HG03280 (cell line): ENCODE data around the gene SPRYD3.
"Not testable (repeated sequence)": the region's sequence is repeated elsewhere in the genome, so short reads cannot be mapped to it uniquely, and the experiment has no call there.

Source experiments
- ATAC-seq: cut with Tn5 transposase; IDR thresholded peaks from one replicate; pipeline ENCODE4 v1.9.1; 2021; ENCODE audit warnings: mild to moderate bottlenecking, moderate library complexity; ENCODE audit not compliant: unreplicated experiment

SPRYD3 gene, protein sequence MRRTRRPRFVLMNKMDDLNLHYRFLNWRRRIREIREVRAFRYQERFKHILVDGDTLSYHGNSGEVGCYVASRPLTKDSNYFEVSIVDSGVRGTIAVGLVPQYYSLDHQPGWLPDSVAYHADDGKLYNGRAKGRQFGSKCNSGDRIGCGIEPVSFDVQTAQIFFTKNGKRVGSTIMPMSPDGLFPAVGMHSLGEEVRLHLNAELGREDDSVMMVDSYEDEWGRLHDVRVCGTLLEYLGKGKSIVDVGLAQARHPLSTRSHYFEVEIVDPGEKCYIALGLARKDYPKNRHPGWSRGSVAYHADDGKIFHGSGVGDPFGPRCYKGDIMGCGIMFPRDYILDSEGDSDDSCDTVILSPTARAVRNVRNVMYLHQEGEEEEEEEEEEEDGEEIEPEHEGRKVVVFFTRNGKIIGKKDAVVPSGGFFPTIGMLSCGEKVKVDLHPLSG

DNA sequence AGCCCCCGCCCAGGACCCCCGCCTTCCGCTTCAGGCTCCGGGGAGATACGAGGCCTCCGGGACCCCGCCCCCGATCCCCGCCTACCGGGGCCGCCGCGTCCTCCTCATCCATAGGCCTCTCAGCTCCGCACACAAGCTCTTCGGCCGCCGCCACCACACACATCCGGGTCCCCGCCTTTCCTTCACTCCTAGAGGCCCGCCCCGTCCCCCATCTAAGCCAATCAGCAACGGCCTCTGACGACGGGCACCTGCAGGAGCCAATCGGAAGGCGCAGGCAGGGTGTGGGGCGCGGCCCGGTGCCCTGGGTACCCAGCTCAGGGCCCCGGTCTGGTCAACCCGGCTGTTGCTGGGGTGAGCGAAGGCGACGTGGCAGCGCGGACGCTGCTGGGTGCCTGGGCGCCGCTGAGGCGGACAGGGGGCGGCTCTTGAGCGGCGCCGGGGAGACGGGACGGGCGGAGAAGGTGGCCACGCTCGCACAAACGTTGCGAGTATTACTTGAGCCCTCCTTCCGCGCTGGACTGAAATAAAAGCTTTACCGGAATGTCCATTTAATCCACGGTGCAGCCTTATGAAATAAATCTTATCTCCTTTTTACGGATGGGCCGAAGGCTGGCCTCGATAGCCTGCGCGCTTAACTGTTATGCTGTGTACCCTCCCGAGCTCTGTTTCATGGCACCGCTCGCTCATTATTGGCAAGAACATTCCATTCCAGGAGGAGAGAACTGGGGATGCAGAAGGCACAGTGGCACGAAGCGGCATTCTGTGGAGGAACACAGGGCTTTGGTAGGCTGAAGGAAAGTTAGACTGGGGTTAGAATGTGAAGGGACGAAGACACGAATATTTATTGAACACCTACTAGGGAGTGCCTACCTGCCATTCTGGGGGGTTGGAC is at the start of gene SPRYD3:
TSS of gene SPRYD3 (minus strand) at position 165 of the 892 bp plus-strand sequence. CDS start at position 108, 57 bp downstream.
- ATAC-seq = peak; percentile 99

DNA sequence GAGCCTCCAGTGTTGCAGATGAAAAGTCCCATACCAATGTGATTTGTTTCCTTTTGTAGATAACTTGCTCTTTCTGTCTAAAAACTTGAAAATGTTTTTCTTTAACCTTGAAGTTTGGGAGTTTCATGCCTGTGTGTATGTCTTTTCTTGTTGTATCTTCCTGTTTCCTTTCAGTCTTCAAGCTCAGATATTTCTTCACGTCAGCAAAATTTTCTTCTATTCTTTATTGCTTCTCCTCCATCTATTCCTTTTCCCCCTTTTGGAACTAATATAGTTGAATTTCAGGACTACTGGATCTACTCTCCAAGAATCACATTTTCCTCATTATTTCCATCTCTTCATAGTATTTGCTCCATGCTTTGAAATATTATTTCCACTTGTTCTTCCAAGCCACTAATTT is 48.0 kb upstream of the SPRYD3 start:
- ATAC-seq = no peak

DNA sequence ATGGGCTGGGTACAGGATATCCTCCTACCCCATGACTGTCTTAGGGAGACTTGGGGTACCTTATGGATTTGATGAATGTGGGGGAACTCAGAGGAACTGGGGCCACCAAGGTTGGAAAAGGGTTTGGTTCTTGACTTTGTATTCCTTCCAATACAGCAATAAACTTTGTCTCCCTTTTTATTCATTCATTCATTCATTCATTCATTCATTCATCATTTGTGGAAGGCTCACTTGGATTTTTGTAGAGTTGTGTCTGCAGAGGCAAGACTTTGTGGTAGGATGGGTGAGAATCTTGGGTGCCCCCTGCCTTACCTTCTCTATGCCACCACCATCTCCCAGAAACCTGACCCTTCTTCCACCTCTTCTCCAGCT is 45.1 kb upstream of the SPRYD3 start:
- ATAC-seq = no peak

DNA sequence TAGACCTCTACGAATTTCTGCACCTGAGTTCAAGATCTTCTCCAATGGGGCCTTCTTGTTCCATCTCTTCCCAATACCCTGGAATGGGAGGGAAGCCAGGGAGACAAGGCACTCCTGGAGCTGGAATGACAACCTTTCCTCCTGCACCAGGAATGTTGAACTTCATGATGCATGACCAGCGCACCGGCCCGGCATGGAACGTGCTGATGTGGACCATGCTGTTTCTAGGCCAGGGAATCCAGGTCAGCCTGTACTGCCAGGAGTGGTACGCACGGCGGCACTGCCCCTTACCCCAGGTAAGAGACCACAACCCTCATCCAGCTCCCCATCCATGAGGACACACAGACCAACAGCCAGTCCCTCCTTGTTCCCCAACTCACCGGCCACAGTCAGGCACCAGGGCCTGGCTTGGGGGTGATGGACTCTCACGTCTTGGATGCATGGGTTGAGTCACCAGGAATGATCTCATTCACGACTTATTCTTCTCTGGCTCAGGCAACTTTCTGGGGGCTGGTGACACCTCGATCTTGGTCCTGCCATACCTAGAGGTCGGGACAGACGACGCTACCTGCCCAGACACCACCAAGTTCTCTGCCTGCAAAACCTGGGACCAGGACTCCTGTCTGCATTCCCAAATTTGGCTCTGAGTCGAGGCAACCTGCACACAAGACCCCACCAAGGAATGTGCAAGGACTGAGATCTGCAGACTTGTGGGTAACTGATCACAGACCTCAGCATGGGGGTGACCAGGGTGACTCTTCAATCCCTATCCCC is 44.6 kb upstream of the SPRYD3 start:
- no peak for ATAC-seq

DNA sequence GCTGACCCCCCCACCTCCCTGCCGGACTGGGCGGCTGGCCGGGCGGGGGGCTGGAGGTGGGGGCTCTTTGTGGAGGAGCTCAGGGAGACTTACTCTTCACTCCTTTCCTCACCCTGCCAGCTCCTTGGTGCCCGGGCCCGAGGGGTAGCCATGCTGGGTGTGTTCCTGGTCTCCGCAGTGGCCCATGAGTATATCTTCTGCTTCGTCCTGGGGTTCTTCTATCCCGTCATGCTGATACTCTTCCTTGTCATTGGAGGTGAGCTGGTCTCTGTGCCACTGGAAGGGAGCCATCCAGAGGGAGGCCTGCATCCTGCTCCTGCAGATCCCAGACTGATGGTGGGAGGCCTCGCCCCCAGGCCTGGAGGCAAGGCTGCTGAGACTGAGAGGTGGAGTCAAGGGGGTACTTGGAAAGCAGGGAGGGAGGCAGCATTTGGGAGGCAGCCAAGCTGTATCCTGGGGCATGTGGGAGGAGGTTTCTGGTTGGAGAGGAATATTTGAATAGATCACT is 43.8 kb upstream of the SPRYD3 start:
- ATAC-seq = no peak

DNA sequence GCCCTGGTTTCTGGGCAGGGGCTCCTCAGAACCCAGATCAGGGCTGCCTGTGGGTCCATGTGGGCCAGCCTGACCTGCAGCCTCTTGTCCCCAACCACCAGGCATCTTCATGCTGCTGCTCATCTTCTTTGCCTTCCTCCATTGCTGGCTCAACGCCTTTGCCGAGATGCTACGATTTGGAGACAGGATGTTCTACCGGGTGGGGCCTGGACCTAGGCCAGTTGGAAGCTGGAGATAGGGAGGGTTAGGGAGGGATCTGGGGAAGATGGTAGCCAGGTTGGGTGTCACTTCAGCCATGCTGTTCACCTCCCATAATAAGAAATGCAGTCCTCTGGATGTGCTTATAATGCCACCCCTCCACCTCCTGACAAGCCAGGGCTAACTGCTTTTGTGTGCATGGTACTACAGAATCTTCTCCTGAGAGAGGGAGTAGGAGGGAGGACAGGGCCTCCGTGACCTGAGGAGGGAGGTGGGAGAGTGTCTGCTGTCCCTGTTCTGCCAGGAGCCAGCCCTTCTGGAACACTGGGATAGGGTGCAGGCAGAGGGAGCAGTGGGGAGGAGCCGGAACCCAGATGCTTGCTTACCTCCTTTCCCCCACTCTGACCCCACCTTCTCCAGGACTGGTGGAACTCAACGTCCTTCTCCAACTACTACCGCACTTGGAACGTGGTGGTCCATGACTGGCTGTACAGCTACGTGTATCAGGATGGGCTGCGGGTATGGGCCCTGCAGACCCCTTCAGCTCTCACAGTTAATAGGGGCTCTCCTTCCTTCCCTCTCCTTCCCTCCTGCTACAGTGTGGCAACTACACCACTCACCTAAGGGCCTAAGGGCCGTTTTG is 41.7 kb upstream of the SPRYD3 start:
- ATAC-seq = no peak

DNA sequence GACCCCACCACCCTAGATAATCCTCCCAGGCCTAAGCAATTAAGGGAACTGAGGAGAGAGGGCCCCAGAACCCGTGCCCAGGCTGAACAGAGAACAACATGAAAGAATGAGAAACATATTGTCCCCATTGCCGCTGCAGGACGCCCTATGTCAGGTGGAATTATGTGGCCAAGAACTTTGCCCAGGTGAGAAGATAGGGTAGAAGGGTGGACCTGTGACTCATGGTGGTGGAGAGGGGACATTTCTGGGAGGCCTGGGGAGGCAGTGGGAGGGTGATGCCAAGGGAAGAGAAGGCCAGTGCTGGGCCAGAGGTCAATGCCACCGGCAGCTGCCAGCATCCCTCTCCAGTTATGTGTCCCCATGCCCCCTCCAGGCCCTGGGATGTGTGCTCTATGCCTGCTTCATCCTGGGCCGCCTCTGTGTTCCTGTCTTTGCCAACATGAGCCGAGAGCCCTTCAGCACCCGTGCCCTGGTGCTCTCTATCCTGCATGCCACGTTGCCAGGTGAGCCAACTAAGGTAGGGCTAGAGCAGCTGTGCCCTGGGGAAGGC is 39.6 kb upstream of the SPRYD3 start:
- no peak for ATAC-seq

DNA sequence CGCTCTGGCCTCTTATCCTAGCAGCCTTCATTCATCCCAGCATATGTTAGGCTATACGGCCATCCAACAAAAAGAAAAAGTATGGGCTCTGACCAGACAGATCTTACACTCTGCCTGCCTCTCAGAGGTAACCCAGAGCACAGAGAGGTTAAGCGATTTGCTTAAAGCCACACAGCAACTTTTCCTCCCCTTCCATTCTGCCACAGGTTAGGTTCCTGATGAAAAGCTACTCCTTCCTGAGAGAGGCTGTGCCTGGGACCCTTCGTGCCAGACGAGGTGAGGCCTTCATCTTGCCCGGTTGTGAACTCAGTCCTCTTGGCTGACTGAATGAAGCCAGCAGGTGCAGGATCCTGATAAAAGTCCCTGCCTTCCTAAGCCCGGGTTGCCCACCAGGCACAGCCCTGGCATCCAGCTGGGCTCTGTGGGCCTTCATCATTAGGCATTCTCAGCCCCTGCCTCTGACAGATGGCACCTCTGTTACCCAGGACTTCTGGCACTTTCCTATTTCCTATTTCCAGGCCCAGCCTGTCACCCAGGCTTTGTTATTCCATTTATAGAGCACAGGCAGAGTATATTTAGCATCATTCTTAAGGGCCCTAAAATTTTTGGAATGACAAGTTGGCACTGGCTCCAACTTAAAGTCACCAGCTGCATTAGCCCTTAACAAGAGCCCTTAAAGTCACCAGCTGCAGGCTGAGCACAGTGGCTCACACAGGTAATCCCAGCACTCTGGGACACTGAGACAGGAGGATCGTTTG is 36.9 kb upstream of the SPRYD3 start:
- no peak for ATAC-seq

DNA sequence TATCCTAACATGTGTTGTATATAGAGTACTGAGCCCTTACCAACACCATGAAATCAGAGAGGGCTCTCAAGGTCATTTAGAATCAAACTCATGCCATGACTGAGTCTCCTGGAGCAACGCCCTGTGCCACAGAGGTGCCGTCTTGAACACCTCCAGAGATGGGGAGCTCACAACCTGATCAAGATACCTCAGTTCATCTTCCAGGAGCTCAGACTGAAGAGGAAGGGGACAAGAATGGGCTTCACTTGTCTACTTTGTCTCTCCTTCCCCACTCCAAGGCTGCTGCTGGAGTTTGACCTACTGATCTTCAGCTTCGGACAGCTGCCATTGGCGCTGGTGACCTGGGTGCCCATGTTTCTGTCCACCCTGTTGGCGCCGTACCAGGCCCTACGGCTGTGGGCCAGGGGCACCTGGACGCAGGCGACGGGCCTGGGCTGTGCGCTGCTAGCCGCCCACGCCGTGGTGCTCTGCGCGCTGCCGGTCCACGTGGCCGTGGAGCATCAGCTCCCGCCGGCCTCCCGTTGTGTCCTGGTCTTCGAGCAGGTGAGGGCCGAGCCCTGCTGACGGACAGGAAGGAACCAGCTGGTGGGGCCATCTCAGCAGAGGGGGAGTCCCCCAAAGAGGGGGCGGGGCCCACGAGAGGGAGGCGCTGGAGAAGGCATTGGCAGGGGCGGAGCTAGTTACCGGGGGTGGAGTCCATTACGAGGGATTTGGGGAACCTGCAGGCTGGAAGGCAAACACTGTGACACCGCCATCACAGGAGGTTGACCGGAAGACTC is 36.1 kb upstream of the SPRYD3 start:
- ATAC-seq = no peak

DNA sequence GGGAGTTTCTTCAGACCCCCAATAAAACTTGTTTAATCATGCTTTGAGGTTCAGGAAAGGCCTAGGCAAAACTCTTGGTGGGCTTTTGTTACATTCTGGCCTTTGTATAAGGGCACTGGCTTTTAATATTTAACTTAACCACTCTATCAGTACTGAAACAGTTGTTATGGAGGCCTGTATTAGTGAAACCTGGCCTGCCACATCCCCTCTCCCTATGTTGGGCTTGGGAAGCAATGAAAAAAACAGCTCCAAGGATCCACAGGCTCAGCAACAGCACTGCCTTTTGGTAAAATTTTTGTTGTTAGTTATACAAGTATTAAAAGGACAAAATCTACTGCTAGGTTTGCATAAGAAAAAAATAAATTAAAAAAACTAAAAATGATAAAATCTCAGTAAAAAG is 34.8 kb upstream of the SPRYD3 start:
- no peak for ATAC-seq

DNA sequence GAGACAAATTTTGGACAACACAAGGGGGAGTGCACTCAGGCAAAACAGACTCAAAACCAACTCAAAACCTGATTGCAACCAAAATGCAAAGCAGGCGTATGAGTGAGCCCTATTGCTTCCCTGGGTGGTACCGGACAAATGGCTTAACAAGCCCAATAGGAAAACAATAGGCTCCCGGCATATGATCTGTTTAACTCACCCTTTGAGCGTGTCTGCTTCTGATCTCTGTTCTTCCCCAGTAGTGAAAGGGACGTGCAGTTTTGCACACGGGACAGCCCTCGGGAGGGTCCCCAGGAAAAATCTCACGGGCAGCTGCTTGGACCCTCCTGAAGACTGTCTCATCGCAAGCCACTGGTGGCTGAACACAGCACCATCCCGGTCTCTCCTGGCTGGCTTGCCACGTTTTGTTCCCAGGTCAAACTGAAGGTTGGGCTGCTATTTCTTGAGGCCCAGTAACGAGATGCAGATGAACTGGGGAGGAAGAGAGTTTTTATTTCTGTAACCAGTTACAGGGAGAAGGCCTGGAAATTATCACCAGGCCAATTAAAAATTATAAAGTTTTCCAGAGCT is 34.0 kb upstream of the SPRYD3 start:
- ATAC-seq = no peak

DNA sequence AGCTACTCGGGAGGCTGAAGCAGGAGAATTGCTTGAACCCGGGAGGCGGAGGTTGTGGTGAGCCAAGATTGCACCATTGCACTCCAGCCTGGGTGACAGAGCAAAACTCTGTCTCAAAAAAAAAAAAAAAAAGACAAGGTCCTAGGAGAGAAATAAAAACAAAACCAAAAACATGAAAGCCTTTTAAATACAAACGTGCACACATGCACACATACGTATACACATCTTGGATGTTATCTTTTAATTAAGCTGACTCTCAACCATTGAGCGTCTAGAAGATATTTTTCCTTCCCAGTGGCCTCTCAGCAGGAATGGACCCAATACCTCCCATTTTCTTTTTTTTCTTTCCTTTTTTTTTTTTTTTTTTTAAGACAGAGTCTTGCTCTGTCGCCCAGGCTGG is 33.2 kb upstream of the SPRYD3 start:
- ATAC-seq = not testable (repeated sequence)

DNA sequence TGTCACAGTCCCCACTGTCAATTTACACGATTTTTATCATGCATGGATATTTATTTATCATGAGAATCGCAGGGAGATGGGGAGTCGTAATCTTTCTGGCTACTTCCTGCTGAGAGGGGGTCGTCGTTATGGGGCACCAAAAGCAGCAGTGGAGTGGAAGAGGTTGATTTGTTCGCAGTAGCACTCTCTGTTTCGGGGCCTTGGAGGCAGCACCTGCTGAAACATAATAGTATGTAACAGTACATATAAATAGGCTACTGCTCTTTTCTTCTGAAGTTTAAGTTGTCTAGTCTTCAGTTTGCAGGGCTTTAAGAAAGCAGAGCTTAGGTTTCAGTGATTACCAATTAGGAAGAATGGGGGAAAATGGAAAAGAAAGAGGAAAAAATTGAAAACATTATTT is 27.9 kb upstream of the SPRYD3 start:
- no peak for ATAC-seq

DNA sequence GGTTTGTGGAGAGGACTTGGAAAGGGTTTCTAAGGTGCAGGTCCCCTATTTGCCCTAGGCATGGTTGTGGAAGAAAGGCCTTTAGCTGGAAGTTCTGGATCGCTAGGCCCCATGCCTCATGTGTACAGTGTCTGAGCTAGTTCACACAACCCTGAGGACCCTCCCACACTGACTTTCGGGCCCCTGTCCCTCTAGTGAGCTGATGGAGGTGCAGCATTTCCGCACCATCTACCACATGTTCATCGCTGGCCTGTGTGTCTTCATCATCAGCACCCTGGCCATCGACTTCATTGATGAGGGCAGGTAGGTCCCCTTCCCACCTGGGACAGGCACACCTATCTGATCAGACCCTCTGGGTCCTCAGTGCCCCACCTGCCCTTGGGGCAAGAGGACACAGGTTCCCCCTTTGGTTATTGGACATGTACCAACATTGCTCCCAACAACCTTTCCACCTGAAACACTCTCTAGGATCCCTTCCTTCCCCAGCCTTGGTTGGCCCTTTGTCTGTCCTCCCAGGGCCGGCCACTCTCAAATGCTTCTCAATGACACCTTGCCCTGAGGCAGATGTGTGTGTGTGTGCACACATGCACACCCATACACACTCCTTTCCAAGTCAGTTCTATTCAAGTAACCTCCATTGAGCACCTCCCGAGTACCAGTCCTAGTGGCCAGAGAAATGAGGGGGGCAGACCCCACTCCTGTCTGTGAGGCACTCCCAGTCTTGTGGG is 26.7 kb upstream of the SPRYD3 start:
- no peak for ATAC-seq

DNA sequence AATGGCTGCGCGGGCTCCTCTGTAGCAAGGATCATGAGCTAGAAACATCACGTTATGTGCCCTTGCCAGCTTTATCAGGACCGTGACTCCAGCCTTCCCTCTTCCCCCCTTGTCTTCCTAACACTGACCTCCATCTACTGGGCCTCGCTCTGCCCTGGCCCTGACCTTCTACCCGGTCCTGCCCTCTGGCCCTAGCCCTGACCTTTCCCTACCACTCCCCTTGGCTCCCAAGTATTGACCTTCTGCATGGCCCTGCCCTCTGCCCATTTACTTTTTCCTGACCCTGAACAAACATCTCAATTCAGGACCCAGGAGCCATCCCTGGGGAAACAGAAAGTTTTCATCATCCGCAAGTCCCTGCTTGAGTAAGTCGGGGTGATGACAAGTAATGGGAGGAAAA is 26.1 kb upstream of the SPRYD3 start:
- no peak for ATAC-seq

DNA sequence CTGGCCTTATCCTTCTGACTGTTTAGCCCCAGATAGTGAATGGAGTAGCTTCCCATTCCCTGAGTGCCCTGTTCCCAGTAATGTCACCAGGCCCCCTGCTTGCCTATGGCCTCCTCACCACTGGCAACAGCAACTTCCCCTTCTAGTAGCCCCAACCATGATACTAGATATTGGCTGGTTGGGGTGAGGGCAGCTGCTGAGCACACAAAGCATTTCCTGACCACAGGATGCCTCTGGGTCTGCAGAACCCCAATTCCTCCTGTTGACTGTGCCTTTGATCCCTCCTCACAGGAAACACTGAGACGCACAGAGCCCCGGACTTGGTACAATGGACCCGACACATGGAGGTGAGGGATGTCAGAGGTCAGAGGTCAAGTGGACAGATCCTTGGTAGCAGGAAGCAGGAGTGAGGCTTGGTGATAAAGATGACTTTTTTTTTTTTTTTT is 24.7 kb upstream of the SPRYD3 start:
- no peak for ATAC-seq
